ENCODE measurements around the gene ZNF644.

DNA sequence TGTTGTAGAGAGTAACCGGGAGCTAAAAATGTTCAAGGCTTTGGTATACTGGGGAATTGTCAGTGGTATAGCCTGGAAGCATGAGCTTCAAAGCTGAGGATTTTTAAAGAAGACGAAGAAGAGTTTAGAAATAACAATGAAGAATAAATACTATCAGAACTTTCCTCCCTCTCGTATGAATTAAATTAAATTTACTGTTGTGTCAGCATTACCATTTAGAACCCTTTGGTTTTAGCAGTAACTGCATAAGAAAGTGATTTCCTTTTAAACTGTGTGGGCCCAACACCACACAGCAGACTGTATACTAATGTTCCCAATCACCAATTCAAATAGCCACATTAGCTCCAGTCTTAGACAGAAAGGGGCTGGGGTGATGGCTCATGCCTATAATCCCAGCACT is 122.6 kb downstream of the ZNF644 start:
- TF ChIP-seq POLR2AphosphoS5 (IDR thresholded peaks at IDR 0.05; ENCODE audit: low read depth, low read length) = no peak
- TF ChIP-seq, protein P1, sequence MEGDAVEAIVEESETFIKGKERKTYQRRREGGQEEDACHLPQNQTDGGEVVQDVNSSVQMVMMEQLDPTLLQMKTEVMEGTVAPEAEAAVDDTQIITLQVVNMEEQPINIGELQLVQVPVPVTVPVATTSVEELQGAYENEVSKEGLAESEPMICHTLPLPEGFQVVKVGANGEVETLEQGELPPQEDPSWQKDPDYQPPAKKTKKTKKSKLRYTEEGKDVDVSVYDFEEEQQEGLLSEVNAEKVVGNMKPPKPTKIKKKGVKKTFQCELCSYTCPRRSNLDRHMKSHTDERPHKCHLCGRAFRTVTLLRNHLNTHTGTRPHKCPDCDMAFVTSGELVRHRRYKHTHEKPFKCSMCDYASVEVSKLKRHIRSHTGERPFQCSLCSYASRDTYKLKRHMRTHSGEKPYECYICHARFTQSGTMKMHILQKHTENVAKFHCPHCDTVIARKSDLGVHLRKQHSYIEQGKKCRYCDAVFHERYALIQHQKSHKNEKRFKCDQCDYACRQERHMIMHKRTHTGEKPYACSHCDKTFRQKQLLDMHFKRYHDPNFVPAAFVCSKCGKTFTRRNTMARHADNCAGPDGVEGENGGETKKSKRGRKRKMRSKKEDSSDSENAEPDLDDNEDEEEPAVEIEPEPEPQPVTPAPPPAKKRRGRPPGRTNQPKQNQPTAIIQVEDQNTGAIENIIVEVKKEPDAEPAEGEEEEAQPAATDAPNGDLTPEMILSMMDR (IDR thresholded peaks at IDR 0.05 in 2 of 3, conservative IDR thresholded peaks at IDR 0.05 in 1 of 3; ENCODE audit: borderline replicate concordance in 1 of 3, insufficient read depth in 1 of 3, low read depth in 2 of 3, low read length in 2 of 3) = no peak
- TF ChIP-seq RAD21 (IDR thresholded peaks at IDR 0.05; ENCODE audit: low read depth) = no peak
- TF ChIP-seq ZNF274 (IDR thresholded peaks at IDR 0.05; ENCODE audit: low read depth, low read length) = no peak
- TF ChIP-seq EZH2phosphoT487 (IDR thresholded peaks at IDR 0.05; ENCODE audit: borderline replicate concordance) = no peak
- no peak for TF ChIP-seq POLR2A (IDR thresholded peaks at IDR 0.05; ENCODE audit: borderline replicate concordance, extremely low read depth, insufficient read depth, insufficient read length)
- TF ChIP-seq, protein P2, sequence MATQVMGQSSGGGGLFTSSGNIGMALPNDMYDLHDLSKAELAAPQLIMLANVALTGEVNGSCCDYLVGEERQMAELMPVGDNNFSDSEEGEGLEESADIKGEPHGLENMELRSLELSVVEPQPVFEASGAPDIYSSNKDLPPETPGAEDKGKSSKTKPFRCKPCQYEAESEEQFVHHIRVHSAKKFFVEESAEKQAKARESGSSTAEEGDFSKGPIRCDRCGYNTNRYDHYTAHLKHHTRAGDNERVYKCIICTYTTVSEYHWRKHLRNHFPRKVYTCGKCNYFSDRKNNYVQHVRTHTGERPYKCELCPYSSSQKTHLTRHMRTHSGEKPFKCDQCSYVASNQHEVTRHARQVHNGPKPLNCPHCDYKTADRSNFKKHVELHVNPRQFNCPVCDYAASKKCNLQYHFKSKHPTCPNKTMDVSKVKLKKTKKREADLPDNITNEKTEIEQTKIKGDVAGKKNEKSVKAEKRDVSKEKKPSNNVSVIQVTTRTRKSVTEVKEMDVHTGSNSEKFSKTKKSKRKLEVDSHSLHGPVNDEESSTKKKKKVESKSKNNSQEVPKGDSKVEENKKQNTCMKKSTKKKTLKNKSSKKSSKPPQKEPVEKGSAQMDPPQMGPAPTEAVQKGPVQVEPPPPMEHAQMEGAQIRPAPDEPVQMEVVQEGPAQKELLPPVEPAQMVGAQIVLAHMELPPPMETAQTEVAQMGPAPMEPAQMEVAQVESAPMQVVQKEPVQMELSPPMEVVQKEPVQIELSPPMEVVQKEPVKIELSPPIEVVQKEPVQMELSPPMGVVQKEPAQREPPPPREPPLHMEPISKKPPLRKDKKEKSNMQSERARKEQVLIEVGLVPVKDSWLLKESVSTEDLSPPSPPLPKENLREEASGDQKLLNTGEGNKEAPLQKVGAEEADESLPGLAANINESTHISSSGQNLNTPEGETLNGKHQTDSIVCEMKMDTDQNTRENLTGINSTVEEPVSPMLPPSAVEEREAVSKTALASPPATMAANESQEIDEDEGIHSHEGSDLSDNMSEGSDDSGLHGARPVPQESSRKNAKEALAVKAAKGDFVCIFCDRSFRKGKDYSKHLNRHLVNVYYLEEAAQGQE (IDR thresholded peaks at IDR 0.05; ENCODE audit: low read depth) = no peak
- no peak for TF ChIP-seq CBX3 (IDR thresholded peaks at IDR 0.05; ENCODE audit: low read depth)
- TF ChIP-seq, protein P3, sequence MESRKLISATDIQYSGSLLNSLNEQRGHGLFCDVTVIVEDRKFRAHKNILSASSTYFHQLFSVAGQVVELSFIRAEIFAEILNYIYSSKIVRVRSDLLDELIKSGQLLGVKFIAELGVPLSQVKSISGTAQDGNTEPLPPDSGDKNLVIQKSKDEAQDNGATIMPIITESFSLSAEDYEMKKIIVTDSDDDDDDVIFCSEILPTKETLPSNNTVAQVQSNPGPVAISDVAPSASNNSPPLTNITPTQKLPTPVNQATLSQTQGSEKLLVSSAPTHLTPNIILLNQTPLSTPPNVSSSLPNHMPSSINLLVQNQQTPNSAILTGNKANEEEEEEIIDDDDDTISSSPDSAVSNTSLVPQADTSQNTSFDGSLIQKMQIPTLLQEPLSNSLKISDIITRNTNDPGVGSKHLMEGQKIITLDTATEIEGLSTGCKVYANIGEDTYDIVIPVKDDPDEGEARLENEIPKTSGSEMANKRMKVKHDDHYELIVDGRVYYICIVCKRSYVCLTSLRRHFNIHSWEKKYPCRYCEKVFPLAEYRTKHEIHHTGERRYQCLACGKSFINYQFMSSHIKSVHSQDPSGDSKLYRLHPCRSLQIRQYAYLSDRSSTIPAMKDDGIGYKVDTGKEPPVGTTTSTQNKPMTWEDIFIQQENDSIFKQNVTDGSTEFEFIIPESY (IDR thresholded peaks at IDR 0.05; ENCODE audit: extremely low read depth, insufficient replicate concordance, low read length) = no peak
- no peak for TF ChIP-seq EZH2 (IDR thresholded peaks at IDR 0.05)
- no peak for TF ChIP-seq SP1 (IDR thresholded peaks at IDR 0.05; ENCODE audit: low read depth)
- TF ChIP-seq YY1 (IDR thresholded peaks at IDR 0.05; ENCODE audit: extremely low read depth, insufficient replicate concordance, low read depth, low read length) = no peak
